GM10248 (cell line): ENCODE data around the gene EMX2.

ENCODE experiments used
- CTCF ChIA-PET: fragments of 300-600 bp; sonication (Branson Sonifier 250); formaldehyde crosslinking; extraction: SDS; loops from one replicate; lab custom pipeline; 2021; ENCODE audit warnings: antibody characterized with exemption; lab: Yijun Ruan, JAX
- POLR2A ChIA-PET: fragments of 350-650 bp; sonication (Branson Sonifier 250); formaldehyde crosslinking; extraction: SDS; loops from one replicate; lab custom pipeline; 2020; ENCODE audit warnings: antibody characterized with exemption; lab: Yijun Ruan, JAX
- DNase-seq: peaks from one replicate; pipeline ENCODE4 v3.0.0; 2012; ENCODE audit errors: extremely low spot score
- CTCF ChIP-seq: IDR thresholded peaks from 2 replicates; pipeline ENCODE4 v1.5.1; 2012; ENCODE audit warnings: mild to moderate bottlenecking, low read depth; ENCODE audit errors: extremely low read depth, missing control alignments, control extremely low read depth

Gene EMX2

GRCh38 chr10:117554241-117554814, 11.8 kb downstream of the EMX2 start:
- TF ChIP-seq CTCF, result no peak
- ChIA-PET POLR2A (no interaction called here), CTCF (no interaction called here)
- no peak for DNase-seq

GRCh38 chr10:117555017-117555416, 12.5 kb downstream of the EMX2 start:
- POLR2A ChIA-PET, result no interaction called here
- TF ChIP-seq CTCF, result no peak
- DNase-seq, result no peak
- CTCF ChIA-PET, result interaction anchor here (1.1 kb wide), 1 partner anchor 13 kb away, joined by 3 read pairs; no protein-coding TSS in a partner anchor

GRCh38 chr10:117555863-117556262, 13.3 kb downstream of the EMX2 start:
- TF ChIP-seq CTCF, result no peak
- no peak for DNase-seq
- ChIA-PET CTCF (interaction anchor here (1.1 to 1.3 kb wide), 3 partner anchors 10 to 153 kb away, joined by 3 read pairs; no protein-coding TSS in a partner anchor), POLR2A (no interaction called here)

- no peak for TF ChIP-seq CTCF
- no peak for DNase-seq
- ChIA-PET CTCF (interaction anchor here (1.2 to 1.3 kb wide), 2 partner anchors 9 to 152 kb away, joined by 3 read pairs; no protein-coding TSS in a partner anchor), POLR2A (no interaction called here)
These were observed 13.8 kb downstream of the EMX2 start for GRCh38 chr10:117556356-117556755.

- TF ChIP-seq CTCF, result no peak
- CTCF ChIA-PET, result interaction anchor here (0.7 to 1.7 kb wide), 6 partner anchors 10 to 117 kb away, joined by 3 to 6 read pairs (median 3); no protein-coding TSS in a partner anchor
- POLR2A ChIA-PET, result no interaction called here
- DNase-seq, result no peak
These were observed 17.2 kb downstream of the EMX2 start for GRCh38 chr10:117559712-117560111.

GRCh38 chr10:117560942-117561341, 18.4 kb downstream of the EMX2 start:
- POLR2A ChIA-PET, result no interaction called here
- no peak for DNase-seq
- CTCF ChIA-PET, result interaction anchor here (0.5 to 1.7 kb wide), 3 partner anchors 10 to 335 kb away, joined by 3 to 6 read pairs (median 5); no protein-coding TSS in a partner anchor
- TF ChIP-seq CTCF, result no peak
